ENCODE data around the gene CCPG1. TPM values are rescaled to one million over a fixed set of nuclear protein-coding genes. Genes with fewer than 3 reads are reported as not detected.

Gene CCPG1
- total and polyA plus RNA-seq, 2 of the 13 experiments (the other 11 are each of a cell fraction or from before 2014, with no cell fraction given): 16.1 to 19.5 TPM

DNA sequence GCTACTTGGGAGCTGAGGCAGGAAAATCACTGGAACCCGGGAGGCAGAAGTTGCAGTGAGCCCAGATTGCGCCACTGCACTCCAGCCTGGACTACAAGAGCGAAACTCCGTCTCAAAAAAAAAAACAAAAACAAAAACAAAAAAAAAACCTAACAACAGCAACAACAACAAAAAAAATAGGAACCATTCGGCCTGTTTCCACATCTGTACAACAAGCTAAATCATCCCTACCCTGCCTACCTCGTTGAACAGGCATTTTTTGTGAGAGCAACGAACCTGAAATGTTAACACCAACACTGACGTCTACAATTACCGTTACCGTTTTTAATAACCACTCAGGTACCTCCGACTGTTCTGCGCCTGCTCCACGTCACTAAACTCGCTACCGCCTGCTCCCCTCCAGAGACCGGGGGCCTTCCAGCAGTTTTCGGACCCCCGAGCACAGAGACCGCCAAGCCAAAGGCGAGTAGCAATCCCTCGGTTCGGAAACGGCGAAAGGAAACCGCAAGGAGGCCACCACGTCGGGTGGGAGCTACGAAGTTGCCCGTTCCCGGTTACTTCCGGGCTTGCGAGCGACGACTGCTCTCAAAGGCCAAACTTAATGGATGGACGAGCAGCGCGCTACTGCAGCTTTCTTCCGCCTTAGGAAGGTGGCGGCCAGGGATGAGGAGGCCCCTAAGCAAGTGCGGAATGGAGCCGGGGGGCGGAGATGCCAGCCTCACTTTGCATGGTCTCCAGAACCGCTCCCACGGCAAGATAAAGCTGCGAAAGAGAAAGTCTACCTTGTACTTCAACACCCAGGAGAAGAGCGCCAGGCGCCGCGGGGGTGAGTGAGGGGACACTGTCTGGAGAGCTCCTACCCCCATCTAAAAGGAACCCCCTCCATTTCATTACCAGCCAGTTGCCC lies 89.3 kb downstream of the CCPG1 start, which contains the start of the genes PIGB and PIGBOS1 (continued):
- TF ChIP-seq KDM2A (CRISPR knock-in tag; IDR thresholded peaks at IDR 0.05; ENCODE audit: borderline replicate concordance, low read depth) (peak; percentile 97), ZNF878 (CRISPR knock-in tag; IDR thresholded peaks at IDR 0.05) (0 out of 2 replicates have a peak, but pooled peaks have one; percentile 33), RNF2 (conservative IDR thresholded peaks at IDR 0.05; ENCODE audit: low read depth) (no peak), ZSCAN31 (CRISPR knock-in tag; IDR thresholded peaks at IDR 0.05; ENCODE audit: low read depth) (peak; percentile 79; the same call in 1 of the 2 replicates), ZNF224 (CRISPR knock-in tag; IDR thresholded peaks at IDR 0.05) (0 out of 2 replicates have a peak, but pooled peaks have one; percentile 59), GABPB1 (CRISPR knock-in tag; IDR thresholded peaks at IDR 0.05) (peak; percentile 94), ZNF674 (CRISPR knock-in tag; IDR thresholded peaks at IDR 0.05; ENCODE audit: low read depth) (no peak), SMAD3 (CRISPR knock-in tag; IDR thresholded peaks at IDR 0.05) (peak; percentile 62), REXO4 (CRISPR knock-in tag; IDR thresholded peaks at IDR 0.05; ENCODE audit: borderline replicate concordance) (no peak), ZSCAN21 (CRISPR knock-in tag; IDR thresholded peaks at IDR 0.05; ENCODE audit: borderline replicate concordance) (peak; percentile 74; the same call in 1 of the 2 replicates), SMAD1 (CRISPR knock-in tag; IDR thresholded peaks at IDR 0.05; ENCODE audit: borderline replicate concordance, low read depth) (no peak; the same call in 1 of the 2 replicates), TMF1 (CRISPR knock-in tag; IDR thresholded peaks at IDR 0.05; ENCODE audit: low read depth) (no peak), ZNF83 (CRISPR knock-in tag; IDR thresholded peaks at IDR 0.05; ENCODE audit: borderline replicate concordance) (peak; percentile 65; the same call in 1 of the 2 replicates), BRCA1 (CRISPR knock-in tag; IDR thresholded peaks at IDR 0.05) (no peak; the same call in 1 of the 2 replicates), NR2F1 (CRISPR knock-in tag; IDR thresholded peaks at IDR 0.05) (no peak), POLR2A (IDR thresholded peaks at IDR 0.05; ENCODE audit: insufficient read depth in 1 of 2, low read depth in 2 of 2, low read length in 2 of 2) (peak; percentile 83 to 85), KDM4B (CRISPR knock-in tag; IDR thresholded peaks at IDR 0.05) (peak; percentile 47; the same call in 1 of the 2 replicates)
- TF ChIP-seq, protein P1, sequence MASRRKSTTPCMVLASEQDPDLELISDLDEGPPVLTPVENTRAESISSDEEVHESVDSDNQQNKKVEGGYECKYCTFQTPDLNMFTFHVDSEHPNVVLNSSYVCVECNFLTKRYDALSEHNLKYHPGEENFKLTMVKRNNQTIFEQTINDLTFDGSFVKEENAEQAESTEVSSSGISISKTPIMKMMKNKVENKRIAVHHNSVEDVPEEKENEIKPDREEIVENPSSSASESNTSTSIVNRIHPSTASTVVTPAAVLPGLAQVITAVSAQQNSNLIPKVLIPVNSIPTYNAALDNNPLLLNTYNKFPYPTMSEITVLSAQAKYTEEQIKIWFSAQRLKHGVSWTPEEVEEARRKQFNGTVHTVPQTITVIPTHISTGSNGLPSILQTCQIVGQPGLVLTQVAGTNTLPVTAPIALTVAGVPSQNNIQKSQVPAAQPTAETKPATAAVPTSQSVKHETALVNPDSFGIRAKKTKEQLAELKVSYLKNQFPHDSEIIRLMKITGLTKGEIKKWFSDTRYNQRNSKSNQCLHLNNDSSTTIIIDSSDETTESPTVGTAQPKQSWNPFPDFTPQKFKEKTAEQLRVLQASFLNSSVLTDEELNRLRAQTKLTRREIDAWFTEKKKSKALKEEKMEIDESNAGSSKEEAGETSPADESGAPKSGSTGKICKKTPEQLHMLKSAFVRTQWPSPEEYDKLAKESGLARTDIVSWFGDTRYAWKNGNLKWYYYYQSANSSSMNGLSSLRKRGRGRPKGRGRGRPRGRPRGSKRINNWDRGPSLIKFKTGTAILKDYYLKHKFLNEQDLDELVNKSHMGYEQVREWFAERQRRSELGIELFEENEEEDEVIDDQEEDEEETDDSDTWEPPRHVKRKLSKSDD (CRISPR knock-in tag; IDR thresholded peaks at IDR 0.05; ENCODE audit: low read depth): peak; percentile 85
- TF ChIP-seq, protein P2, sequence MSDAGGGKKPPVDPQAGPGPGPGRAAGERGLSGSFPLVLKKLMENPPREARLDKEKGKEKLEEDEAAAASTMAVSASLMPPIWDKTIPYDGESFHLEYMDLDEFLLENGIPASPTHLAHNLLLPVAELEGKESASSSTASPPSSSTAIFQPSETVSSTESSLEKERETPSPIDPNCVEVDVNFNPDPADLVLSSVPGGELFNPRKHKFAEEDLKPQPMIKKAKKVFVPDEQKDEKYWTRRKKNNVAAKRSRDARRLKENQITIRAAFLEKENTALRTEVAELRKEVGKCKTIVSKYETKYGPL (CRISPR knock-in tag; IDR thresholded peaks at IDR 0.05): no peak
- TF ChIP-seq, protein P3, sequence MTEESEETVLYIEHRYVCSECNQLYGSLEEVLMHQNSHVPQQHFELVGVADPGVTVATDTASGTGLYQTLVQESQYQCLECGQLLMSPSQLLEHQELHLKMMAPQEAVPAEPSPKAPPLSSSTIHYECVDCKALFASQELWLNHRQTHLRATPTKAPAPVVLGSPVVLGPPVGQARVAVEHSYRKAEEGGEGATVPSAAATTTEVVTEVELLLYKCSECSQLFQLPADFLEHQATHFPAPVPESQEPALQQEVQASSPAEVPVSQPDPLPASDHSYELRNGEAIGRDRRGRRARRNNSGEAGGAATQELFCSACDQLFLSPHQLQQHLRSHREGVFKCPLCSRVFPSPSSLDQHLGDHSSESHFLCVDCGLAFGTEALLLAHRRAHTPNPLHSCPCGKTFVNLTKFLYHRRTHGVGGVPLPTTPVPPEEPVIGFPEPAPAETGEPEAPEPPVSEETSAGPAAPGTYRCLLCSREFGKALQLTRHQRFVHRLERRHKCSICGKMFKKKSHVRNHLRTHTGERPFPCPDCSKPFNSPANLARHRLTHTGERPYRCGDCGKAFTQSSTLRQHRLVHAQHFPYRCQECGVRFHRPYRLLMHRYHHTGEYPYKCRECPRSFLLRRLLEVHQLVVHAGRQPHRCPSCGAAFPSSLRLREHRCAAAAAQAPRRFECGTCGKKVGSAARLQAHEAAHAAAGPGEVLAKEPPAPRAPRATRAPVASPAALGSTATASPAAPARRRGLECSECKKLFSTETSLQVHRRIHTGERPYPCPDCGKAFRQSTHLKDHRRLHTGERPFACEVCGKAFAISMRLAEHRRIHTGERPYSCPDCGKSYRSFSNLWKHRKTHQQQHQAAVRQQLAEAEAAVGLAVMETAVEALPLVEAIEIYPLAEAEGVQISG (CRISPR knock-in tag; IDR thresholded peaks at IDR 0.05): peak; percentile 91
- TF ChIP-seq, protein P4, sequence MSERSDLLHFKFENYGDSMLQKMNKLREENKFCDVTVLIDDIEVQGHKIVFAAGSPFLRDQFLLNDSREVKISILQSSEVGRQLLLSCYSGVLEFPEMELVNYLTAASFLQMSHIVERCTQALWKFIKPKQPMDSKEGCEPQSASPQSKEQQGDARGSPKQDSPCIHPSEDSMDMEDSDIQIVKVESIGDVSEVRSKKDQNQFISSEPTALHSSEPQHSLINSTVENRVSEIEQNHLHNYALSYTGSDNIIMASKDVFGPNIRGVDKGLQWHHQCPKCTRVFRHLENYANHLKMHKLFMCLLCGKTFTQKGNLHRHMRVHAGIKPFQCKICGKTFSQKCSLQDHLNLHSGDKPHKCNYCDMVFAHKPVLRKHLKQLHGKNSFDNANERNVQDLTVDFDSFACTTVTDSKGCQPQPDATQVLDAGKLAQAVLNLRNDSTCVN (CRISPR knock-in tag; IDR thresholded peaks at IDR 0.05; ENCODE audit: borderline replicate concordance): no peak

All from HepG2 (cell line).